Right cardiac atrium (tissue), 5 donors: Measurements from ENCODE around the gene JKAMP. TPM values are rescaled to one million over a fixed set of nuclear protein-coding genes. Genes with fewer than 3 reads are reported as not detected.

Experiments
- ATAC-seq, 2 donors: fragments of 200-7000 bp; cut with Tn5 transposase; one replicate each; pipeline versions ENCODE4 v1.8.0 to v1.9.1; 2020; ENCODE audit warnings: moderate library complexity in 2 of 2, mild to moderate bottlenecking in 1 of 2
- DNase-seq, 3 donors: peaks; one replicate each; pipeline ENCODE4 v3.0.0-alpha.2; 2020
- H3K27ac ChIP-seq: one replicate; pipeline ENCODE4 v1.5.1; 2013; ENCODE audit warnings: mild to moderate bottlenecking, low read length, control low read depth, moderate library complexity
- H3K27me3 ChIP-seq: one replicate; pipeline ENCODE4 v1.6.1; 2013; ENCODE audit not compliant: control insufficient read depth, insufficient read depth
- H3K4me1 ChIP-seq: one replicate; pipeline ENCODE4 v1.6.1; 2013; ENCODE audit warnings: low read length; ENCODE audit not compliant: control insufficient read depth, insufficient read depth
- H3K4me3 ChIP-seq: one replicate; pipeline ENCODE4 v1.5.1; 2013; ENCODE audit warnings: low read length, control low read depth
- H3K9me3 ChIP-seq: one replicate; pipeline ENCODE4 v1.6.1; 2013; ENCODE audit warnings: low read length; ENCODE audit not compliant: control insufficient read depth
- WGBS: extraction: QIAGEN DNeasy Blood & Tissue Kit; methylation state at CpG from one replicate; pipeline ENCODE4 v1.1.7; 2013; 5-methylcytosine and 5-hydroxymethylcytosine counted together
- intact Hi-C, 4 donors: fragments of 100-400 bp; cut with DNase I; formaldehyde crosslinking; loops; one replicate each; pipeline versions ENCODE4 v1.11.0 to v1.14.0; 2022 to 2023
- polyA plus RNA-seq: library from polyadenylated mRNA; stranded (reverse); fragments of 200-250 nt; gene quantifications from one replicate; pipeline ENCODE4 v1.2.3, GENCODE V29; 2013
- total RNA-seq, 4 donors: library from RNA; stranded (reverse); fragmentation: NEBNext Ultra II Directional; extraction: Animal tissue kit (Norgen Biotek cat#: 25700); gene quantifications; one replicate each; pipeline ENCODE4 v1.2.1, GENCODE V29; 2021
- donor health status: healthy with polysubstance abuse.
- donor health status: DM: no; HTN: yes; CAD: no.
- donor health status: DM: no; HTN: no; CAD: no.
- donor health status: DM: no; HTN: yes; CAD: no; lungs with severe emphysema.
- donor health status: DM: yes; HTN: yes; CAD: no.

The JKAMP gene
- total and polyA plus RNA-seq, 5 donors = 27.9 to 35.4 (median 33.2) TPM

- no peaks in the 10 kb centered on the region for H3K9me3 ChIP-seq
- DNase-seq (no peak), ATAC-seq (no peak)
- H3K4me3 ChIP-seq = no peak overlapping the region
- intact Hi-C loops = no loop called here
- H3K27ac ChIP-seq = no peak overlapping the region
- H3K4me1 ChIP-seq = no peaks in the 10 kb centered on the region
- 29% methylated on average over 1 of the region's 1 CpG for WGBS
- H3K27me3 ChIP-seq = no peaks in the 10 kb centered on the region
Measured at GRCh38 chr14:59540852-59541251, 56.5 kb downstream of the JKAMP start.

- H3K4me3 ChIP-seq = no peak overlapping the region
- H3K27ac ChIP-seq = no peak overlapping the region
- no peak for ATAC-seq
- WGBS = 82% methylated on average over 2 of the region's 2 CpGs
- no peaks in the 10 kb centered on the region for H3K4me1 ChIP-seq
- DNase-seq = no peak
- intact Hi-C loops = no loop called here
- H3K9me3 ChIP-seq = no peaks in the 10 kb centered on the region
- no peaks in the 10 kb centered on the region for H3K27me3 ChIP-seq
Measured at GRCh38 chr14:59541731-59542130, 57.4 kb downstream of the JKAMP start.

- no peak for DNase-seq
- no peak for ATAC-seq
- 39% methylated on average over 7 of the region's 7 CpGs for WGBS
- Histone ChIP-seq H3K4me1 (no peaks in the 10 kb centered on the region), H3K4me3 (no peak overlapping the region), H3K27me3 (no peaks in the 10 kb centered on the region), H3K9me3 (no peaks in the 10 kb centered on the region), H3K27ac (no peak overlapping the region)
- intact Hi-C loops = no loop called here
Measured at GRCh38 chr14:59543873-59544272, 59.6 kb downstream of the JKAMP start.

- intact Hi-C loops = no loop called here
- no peak overlapping the region for H3K27ac ChIP-seq
- WGBS = 80% methylated on average over 2 of the region's 2 CpGs
- H3K9me3 ChIP-seq = no peaks in the 10 kb centered on the region
- no peaks in the 10 kb centered on the region for H3K4me1 ChIP-seq
- no peak overlapping the region for H3K4me3 ChIP-seq
- DNase-seq = no peak
- no peaks in the 10 kb centered on the region for H3K27me3 ChIP-seq
- no peak for ATAC-seq
Measured at GRCh38 chr14:59547310-59547709, 63.0 kb downstream of the JKAMP start.

Other genes with a start within 250 kb of the JKAMP start
- 1 to 10 TPM; 4.5 to 5.1 (median 4.9) TPM for gene GPR135, start 19.1 kb upstream of the JKAMP start, total RNA-seq
- gene GPR135, start 19.1 kb upstream of the JKAMP start, polyA plus RNA-seq = 1.5 TPM
- gene L3HYPDH, start 109 bp upstream of the JKAMP start, total RNA-seq = 10 to 100 TPM; 18.8 to 28.0 (median 24.7) TPM
- gene L3HYPDH, start 109 bp upstream of the JKAMP start, polyA plus RNA-seq = 18.1 TPM
- not detected for gene CCDC175, start 92.3 kb downstream of the JKAMP start, total RNA-seq
- not detected for gene CCDC175, start 92.3 kb downstream of the JKAMP start, polyA plus RNA-seq